A375 (cell line): ENCODE measurements around the gene VPS4B. TPM values are rescaled to one million over a fixed set of nuclear protein-coding genes. Genes with fewer than 3 reads are reported as not detected.

Source experiments
- total RNA-seq: library from RNA; depleted of rRNA; stranded (reverse); fragments of >200 nt; shearing (Covaris generic); gene quantifications from 2 replicates; pipeline ENCODE4 v1.2.3, GENCODE V29; 2014; rRNA removed

VPS4B gene
- total RNA-seq = 23.0 and 32.8 TPM in 2 replicates

DNA sequence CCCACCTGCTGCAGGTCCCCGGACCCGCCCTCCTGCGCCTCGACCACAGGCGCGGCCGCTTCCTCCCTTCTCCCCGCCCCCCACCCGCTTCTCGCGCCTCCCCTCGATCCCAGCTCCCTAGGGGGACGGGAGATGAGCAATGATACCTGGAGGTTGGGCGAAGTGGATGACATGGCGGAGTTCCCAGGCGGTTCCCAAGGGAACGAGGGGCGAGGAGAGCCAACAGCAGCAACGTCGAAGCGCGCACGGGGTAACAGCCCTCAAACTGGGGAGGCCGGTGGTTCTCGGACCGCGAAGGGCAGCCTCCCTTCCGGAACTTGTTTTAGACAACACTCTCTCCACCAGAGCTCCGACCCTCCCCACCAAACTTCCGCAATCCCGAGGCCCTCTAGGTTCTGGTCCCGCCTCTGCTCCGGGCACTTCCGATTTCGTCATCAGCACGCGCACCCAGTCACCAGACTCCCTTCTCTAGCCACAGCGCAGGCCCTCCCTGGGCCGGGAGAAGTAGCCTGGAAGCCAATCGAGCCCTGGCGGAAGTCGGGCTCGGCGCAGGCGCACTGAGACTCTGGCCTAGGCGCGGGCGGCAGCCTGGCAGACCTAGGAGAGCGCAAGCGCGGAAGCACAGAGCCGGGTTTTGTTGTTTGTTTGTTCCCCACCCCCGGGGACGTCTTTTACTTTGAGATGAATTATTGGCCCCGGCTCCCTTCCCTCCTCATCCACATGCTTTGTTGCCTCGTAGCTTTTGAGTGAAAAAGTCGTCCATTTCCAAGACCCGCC lies at the start of gene VPS4B:
VPS4B (minus strand) TSS at position 390 of the 777 bp plus-strand sequence; CDS start at position 173, 217 bp downstream.

DNA sequence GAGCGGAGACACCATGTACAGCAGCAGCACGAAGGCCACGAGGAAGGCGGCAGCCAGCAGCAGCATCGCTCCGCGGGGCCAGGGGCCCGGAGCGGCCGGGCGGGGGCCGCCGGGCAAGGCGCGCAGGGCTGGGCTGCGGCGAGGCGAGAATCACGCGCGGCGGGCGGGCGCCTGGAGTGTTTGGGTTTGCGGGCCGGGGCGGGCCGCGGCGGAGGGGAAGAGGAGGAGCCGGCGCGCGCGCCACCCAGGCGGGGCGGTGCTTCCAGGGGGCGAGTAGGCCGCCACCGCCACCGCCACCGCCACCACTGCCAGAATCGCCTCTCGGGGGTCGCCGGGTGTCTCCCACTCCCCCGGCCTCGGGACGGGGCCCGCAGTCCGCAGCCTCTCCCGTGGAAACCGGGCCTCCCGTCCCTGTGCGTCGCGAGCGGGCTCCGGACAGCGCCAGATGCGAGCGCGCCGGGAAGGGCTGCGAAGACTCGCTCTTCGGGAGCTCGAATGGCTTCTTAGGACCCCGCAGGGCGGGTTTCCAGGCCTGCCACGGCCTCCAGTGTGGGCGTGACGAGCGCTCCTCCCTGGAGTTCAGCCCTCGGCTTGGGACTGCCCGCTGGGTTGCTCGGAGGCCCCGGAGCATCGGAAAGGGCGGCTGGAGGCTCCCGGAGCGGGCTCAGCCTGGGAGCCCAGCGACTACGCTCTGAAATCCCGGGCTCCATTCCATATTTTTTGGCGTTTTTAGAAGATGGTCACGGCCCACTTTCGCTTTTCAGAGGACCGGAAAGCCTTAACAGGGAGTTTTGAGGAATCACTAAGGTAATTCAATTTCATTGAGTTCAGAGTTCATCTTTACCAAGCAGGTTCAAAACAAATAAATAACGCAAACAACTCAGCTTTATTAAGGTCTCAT lies 55.0 kb downstream of the VPS4B start, which contains the start of gene KDSR:
KDSR (minus strand) TSS at position 154 of the 901 bp plus-strand sequence; CDS start at position 66, 88 bp downstream.

Other genes with a start within 250 kb of the VPS4B start
- gene BCL2, start 102.7 kb downstream of the VPS4B start, total RNA-seq = 3.4 and 4.1 TPM in 2 replicates
- gene KDSR, start 55.3 kb downstream of the VPS4B start, total RNA-seq = 46.3 and 53.0 TPM in 2 replicates
- gene SERPINB5, start 54.5 kb upstream of the VPS4B start, total RNA-seq = 0.15 and 0.45 TPM in 2 replicates
- not detected in 2 replicates for gene SERPINB12, start 119.9 kb upstream of the VPS4B start, total RNA-seq
- not detected in 2 replicates for gene SERPINB13, start 164.9 kb upstream of the VPS4B start, total RNA-seq
- not detected in 2 replicates for gene SERPINB4, start 221.8 kb upstream of the VPS4B start, total RNA-seq
- gene SERPINB3, start 239.4 kb upstream of the VPS4B start, total RNA-seq = not detected in 2 replicates